A673 (cell line): ENCODE measurements around the gene FABP3. TPM values are rescaled to one million over a fixed set of nuclear protein-coding genes. Genes with fewer than 3 reads are reported as not detected.

Source experiments
- BruUV-seq: library from RNA; stranded (reverse); fragments of 400-500 nt; replicated peaks from 2 replicates; lab custom pipeline; 2021; lab: Mats Ljungman, UMichigan
- CTCF ChIA-PET: fragments of 300-600 bp; sonication (Branson Sonifier 250); formaldehyde crosslinking; loops from one replicate; lab custom pipeline; 2022; ENCODE audit warnings: antibody characterized with exemption; lab: Charles Lee
- POLR2A ChIA-PET: fragments of 300-600 bp; sonication (Branson Sonifier 250); formaldehyde crosslinking; loops from one replicate; lab custom pipeline; 2022; ENCODE audit warnings: antibody characterized with exemption; ENCODE audit not compliant: low non-redundant PET; lab: Charles Lee
- DNase-seq: peaks from one replicate; pipeline ENCODE4 v3.0.0-alpha.2; 2015; ENCODE audit warnings: low spot score
- H3K27ac ChIP-seq: fragments of 200-600 bp; sonication (generic); 2 replicates; pipeline ENCODE4 v1.5.1; 2016; ENCODE audit warnings: mixed run types, low read depth, mild to moderate bottlenecking, mixed read lengths, antibody characterized with exemption, low read length; ENCODE audit not compliant: poor library complexity, severe bottlenecking
- H3K27me3 ChIP-seq: fragments of 200-600 bp; sonication (generic); replicated peaks from 2 replicates; pipeline ENCODE4 v1.6.1; 2017; ENCODE audit warnings: mixed run types, low read depth, mild to moderate bottlenecking, mixed read lengths, antibody characterized with exemption, low read length; ENCODE audit not compliant: insufficient read depth, poor library complexity
- H3K36me3 ChIP-seq: fragments of 200-600 bp; sonication (generic); 2 replicates; pipeline ENCODE4 v1.6.1; 2016; ENCODE audit warnings: mixed run types, mild to moderate bottlenecking, mixed read lengths, antibody characterized with exemption, low read length; ENCODE audit not compliant: insufficient read depth, poor library complexity, severe bottlenecking
- H3K4me1 ChIP-seq: fragments of 200-600 bp; sonication (generic); 2 replicates; pipeline ENCODE4 v1.6.1; 2017; ENCODE audit warnings: mixed run types, mild to moderate bottlenecking, mixed read lengths, antibody characterized with exemption, low read length; ENCODE audit not compliant: insufficient read depth, poor library complexity, severe bottlenecking
- H3K4me3 ChIP-seq: fragments of 200-600 bp; sonication (generic); 2 replicates; pipeline ENCODE4 v1.5.1; 2016; ENCODE audit warnings: low read depth, mixed run types, mild to moderate bottlenecking, mixed read lengths, low read length; ENCODE audit not compliant: poor library complexity, severe bottlenecking
- H3K9me3 ChIP-seq: fragments of 200-600 bp; sonication (generic); 2 replicates; pipeline ENCODE4 v1.6.1; 2016; ENCODE audit warnings: mixed run types, low read depth, mild to moderate bottlenecking, mixed read lengths, antibody characterized with exemption, low read length; ENCODE audit not compliant: poor library complexity, severe bottlenecking
- CTCF ChIP-seq: fragments of 300-800, 200-600 bp; sonication (generic); conservative IDR thresholded peaks from 2 replicates; pipeline ENCODE4 v1.5.1; 2017; ENCODE audit warnings: low read depth, mild to moderate bottlenecking, antibody characterized with exemption, low read length, moderate library complexity, mixed read lengths
- EZH2 ChIP-seq: fragments of 200-600 bp; sonication (generic); IDR thresholded peaks from 2 replicates; pipeline ENCODE4 v1.6.1; 2017; ENCODE audit warnings: borderline replicate concordance, low read depth, mild to moderate bottlenecking, mixed read lengths, antibody characterized with exemption, low read length; ENCODE audit not compliant: poor library complexity, severe bottlenecking
- intact Hi-C: fragments of 100-400 bp; cut with micrococcal nuclease; formaldehyde crosslinking; loops from one replicate; pipeline ENCODE4 v1.10.0; 2022; ENCODE audit not compliant: unreplicated experiment
- total RNA-seq: library from RNA; stranded (reverse); gene quantifications from 2 replicates; pipeline ENCODE4 v1.2.3, GENCODE V29; 2021

The FABP3 gene
- total RNA-seq, 1 experiment from 2014 or later, result not detected

- intact Hi-C loops, result no loop called here
- H3K9me3 ChIP-seq, result no peaks in the 10 kb centered on the region
- CTCF ChIA-PET, result no interaction called here
- H3K4me3 ChIP-seq, result no peak overlapping the region
- no peak overlapping the region for H3K27ac ChIP-seq
- no TSS peak for BruUV-seq
- peaks cover 8% of the 10 kb centered on the region for H3K4me1 ChIP-seq
- POLR2A ChIA-PET, result no interaction called here
- H3K27me3 ChIP-seq, result peaks cover 48% of the 10 kb centered on the region
- TF ChIP-seq CTCF, result no peak
- no peak for TF ChIP-seq EZH2
- DNase-seq, result no peak
- H3K36me3 ChIP-seq, result no peaks in the 10 kb centered on the region
Measured at GRCh38 chr1:31409946-31410858, 37.3 kb upstream of the FABP3 start.

- Histone ChIP-seq H3K36me3 (no peaks in the 10 kb centered on the region), H3K4me3 (no peak overlapping the region), H3K4me1 (peaks cover 3% of the 10 kb centered on the region), H3K27ac (no peak overlapping the region), H3K27me3 (peaks cover 35% of the 10 kb centered on the region), H3K9me3 (no peaks in the 10 kb centered on the region)
- BruUV-seq, result no TSS peak
- DNase-seq, result no peak
- ChIA-PET POLR2A (interaction anchor here (0.6 kb wide), 1 partner anchor 14 kb away, joined by 3 read pairs; no protein-coding TSS in a partner anchor), CTCF (no interaction called here)
- TF ChIP-seq CTCF (no peak), EZH2 (no peak)
- intact Hi-C loops, result no loop called here
Measured at GRCh38 chr1:31408788-31409318, 36.0 kb upstream of the FABP3 start.

DNA sequence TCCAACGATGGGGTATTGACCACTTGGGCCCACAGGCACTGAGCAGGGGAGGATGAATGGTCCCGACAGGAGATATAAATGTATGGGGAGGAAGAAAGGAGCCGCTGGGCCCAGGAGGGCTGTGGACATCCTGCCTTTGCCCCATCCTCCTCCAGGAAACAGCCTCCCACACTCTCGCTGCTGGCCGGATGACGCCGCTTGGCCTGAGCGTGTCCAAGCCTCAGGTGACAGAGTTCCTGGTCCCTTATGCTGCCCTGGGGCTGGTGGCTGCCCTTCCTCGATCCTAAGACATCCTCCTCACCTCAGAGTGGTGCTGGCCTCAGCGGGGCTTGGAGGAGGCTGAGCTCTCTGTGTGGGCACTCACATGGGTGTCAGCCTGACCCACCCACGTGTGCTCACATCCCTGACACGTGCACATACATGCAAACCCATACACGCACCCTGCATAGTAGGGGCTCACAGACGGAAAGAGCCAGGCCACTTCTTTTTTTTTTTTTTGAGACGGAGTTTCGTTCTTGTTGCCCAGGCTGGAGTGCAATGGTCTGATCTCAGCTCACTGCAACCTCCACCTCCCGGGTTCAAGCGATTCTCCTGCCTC is 34.3 kb upstream of the FABP3 start:
- DNase-seq, result no peak
- intact Hi-C loops, result no loop called here
- H3K27me3 ChIP-seq, result peaks cover 19% of the 10 kb centered on the region
- no TSS peak for BruUV-seq
- TF ChIP-seq EZH2 (no peak), CTCF (no peak)
- no peaks in the 10 kb centered on the region for H3K9me3 ChIP-seq
- CTCF ChIA-PET, result no interaction called here
- POLR2A ChIA-PET, result no interaction called here
- no peaks in the 10 kb centered on the region for H3K36me3 ChIP-seq
- no peak overlapping the region for H3K27ac ChIP-seq
- H3K4me1 ChIP-seq, result no peaks in the 10 kb centered on the region
- H3K4me3 ChIP-seq, result no peak overlapping the region
